Measurements from ENCODE around the gene ASPSCR1.

DNA sequence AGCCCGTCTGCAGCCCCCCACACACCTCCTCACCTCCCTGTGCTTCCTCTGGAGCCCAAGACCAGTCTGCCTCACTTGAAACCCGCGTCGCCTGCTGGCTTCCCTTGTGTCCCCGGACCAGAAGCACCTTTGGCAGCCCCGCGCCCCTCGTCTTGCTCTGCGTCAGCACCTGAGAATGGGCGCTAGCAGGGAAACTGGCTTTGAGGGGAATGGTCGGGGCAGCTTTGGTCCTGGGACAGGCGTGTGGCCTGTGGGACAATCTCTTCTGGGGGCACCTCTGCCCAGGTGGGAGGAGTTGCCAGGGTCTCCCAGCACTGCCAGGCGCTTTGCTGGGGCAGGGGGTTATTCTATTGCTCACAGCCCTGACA, 46.3 kb upstream of the ASPSCR1 start:
- TF ChIP-seq CEBPB (IDR thresholded peaks at IDR 0.05; ENCODE audit: low read depth) (no peak), EZH2phosphoT487 (IDR thresholded peaks at IDR 0.05; ENCODE audit: borderline replicate concordance) (no peak), YY1 (IDR thresholded peaks at IDR 0.05; ENCODE audit: extremely low read depth, insufficient replicate concordance, low read depth, low read length) (no peak), ATF3 (IDR thresholded peaks at IDR 0.05) (no peak), CTCF (IDR thresholded peaks at IDR 0.05 in 2 of 3, conservative IDR thresholded peaks at IDR 0.05 in 1 of 3; ENCODE audit: borderline replicate concordance in 1 of 3, insufficient read depth in 1 of 3, low read depth in 2 of 3, low read length in 2 of 3) (no peak), FOSL1 (IDR thresholded peaks at IDR 0.05; ENCODE audit: low read depth) (no peak), JUND (IDR thresholded peaks at IDR 0.05) (no peak), EZH2 (IDR thresholded peaks at IDR 0.05) (no peak)

Measured in HCT116 (cell line).